Gastroesophageal sphincter (tissue), 3 donors: Measurements from ENCODE around the gene ZSCAN5A.

ENCODE experiments used
- POLR2A ChIP-seq, 2 donors: fragments of 450-650 bp; IDR thresholded peaks; one replicate each; pipeline ENCODE4 v1.6.1; 2017; ENCODE audit warnings: antibody characterized with exemption in 2 of 2, mild to moderate bottlenecking in 2 of 2, moderate library complexity in 1 of 2
- TF ChIP-seq, protein P1 (sequence below), 4 experiments: fragments of 200-600 bp in 2 of 4; fragments of 450-650 bp in 2 of 4; sonication (generic) in 1 of 4; IDR thresholded peaks; one replicate each; pipeline ENCODE4 v1.5.1; 2017 to 2019; ENCODE audit warnings: antibody characterized with exemption in 4 of 4, mild to moderate bottlenecking in 2 of 4, moderate library complexity in 2 of 4

DNA sequence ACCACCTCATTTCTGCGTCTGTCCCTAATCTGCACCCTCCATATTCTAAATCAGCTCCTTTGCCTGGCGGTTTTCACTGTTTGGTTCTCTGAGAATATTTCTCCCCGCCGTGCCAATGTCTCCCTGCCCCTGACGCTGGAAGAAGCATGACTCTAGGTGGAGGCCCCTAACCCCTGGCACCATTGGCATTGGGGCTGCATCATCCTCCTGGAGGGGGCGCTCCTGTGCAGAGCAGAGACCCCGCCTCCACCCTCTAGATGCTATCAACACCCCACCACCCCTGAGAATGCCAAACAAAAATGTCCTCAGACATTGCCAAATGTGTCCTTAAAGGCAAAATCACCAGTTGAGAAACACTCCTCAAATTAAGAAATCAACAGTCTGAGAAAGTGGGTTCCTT, 123.5 kb downstream of the ZSCAN5A start:
- TF ChIP-seq, protein P1, sequence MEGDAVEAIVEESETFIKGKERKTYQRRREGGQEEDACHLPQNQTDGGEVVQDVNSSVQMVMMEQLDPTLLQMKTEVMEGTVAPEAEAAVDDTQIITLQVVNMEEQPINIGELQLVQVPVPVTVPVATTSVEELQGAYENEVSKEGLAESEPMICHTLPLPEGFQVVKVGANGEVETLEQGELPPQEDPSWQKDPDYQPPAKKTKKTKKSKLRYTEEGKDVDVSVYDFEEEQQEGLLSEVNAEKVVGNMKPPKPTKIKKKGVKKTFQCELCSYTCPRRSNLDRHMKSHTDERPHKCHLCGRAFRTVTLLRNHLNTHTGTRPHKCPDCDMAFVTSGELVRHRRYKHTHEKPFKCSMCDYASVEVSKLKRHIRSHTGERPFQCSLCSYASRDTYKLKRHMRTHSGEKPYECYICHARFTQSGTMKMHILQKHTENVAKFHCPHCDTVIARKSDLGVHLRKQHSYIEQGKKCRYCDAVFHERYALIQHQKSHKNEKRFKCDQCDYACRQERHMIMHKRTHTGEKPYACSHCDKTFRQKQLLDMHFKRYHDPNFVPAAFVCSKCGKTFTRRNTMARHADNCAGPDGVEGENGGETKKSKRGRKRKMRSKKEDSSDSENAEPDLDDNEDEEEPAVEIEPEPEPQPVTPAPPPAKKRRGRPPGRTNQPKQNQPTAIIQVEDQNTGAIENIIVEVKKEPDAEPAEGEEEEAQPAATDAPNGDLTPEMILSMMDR (IDR thresholded peaks at IDR 0.05): no peak
- no peak for TF ChIP-seq POLR2A (IDR thresholded peaks at IDR 0.05)
